Hepatocyte (in vitro differentiated cells): ENCODE results near the gene MAGEB17.

Source experiments
- EZH2 ChIP-seq: fragments of 200-600 bp; sonication (generic); IDR thresholded peaks from 2 replicates; pipeline ENCODE4 v1.6.1; 2016; ENCODE audit warnings: antibody characterized with exemption, mild to moderate bottlenecking, borderline replicate concordance
- TF ChIP-seq, protein P1 (sequence below): fragments of 200-600 bp; sonication (generic); IDR thresholded peaks from 2 replicates; pipeline ENCODE4 v1.5.1; 2016; ENCODE audit warnings: antibody characterized with exemption, mild to moderate bottlenecking; ENCODE audit not compliant: poor library complexity

DNA sequence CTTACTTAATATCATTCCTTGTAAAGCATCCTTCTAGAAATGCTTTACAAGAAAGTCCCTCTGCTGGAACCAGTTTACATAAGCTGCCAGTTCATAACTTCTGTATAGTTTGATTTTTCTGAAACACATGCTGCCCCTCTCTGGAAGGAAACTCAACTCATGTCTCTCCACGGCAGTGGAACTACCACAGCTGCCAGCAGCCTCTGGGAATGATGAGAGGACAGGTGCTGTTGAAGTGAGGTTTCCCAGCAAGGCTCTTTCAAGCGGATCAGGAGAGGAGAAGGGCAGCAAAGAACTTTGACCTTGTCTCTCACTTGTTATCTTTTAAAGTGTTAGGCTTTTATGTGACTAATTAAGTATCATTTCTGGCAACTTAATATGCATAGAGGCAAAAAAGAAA is 36.6 kb upstream of the MAGEB17 start:
- TF ChIP-seq, protein P1, sequence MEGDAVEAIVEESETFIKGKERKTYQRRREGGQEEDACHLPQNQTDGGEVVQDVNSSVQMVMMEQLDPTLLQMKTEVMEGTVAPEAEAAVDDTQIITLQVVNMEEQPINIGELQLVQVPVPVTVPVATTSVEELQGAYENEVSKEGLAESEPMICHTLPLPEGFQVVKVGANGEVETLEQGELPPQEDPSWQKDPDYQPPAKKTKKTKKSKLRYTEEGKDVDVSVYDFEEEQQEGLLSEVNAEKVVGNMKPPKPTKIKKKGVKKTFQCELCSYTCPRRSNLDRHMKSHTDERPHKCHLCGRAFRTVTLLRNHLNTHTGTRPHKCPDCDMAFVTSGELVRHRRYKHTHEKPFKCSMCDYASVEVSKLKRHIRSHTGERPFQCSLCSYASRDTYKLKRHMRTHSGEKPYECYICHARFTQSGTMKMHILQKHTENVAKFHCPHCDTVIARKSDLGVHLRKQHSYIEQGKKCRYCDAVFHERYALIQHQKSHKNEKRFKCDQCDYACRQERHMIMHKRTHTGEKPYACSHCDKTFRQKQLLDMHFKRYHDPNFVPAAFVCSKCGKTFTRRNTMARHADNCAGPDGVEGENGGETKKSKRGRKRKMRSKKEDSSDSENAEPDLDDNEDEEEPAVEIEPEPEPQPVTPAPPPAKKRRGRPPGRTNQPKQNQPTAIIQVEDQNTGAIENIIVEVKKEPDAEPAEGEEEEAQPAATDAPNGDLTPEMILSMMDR: peak; percentile 4
- no peak for TF ChIP-seq EZH2
